A673 (cell line): ENCODE data around the gene VPS8. TPM values are rescaled to one million over a fixed set of nuclear protein-coding genes. Genes with fewer than 3 reads are reported as not detected.
A peak's percentile ranks its signal among the peaks of the same experiment; 100 is the strongest.

Experiments used
- BruUV-seq: library from RNA; stranded (reverse); fragments of 400-500 nt; replicated peaks from 2 replicates; lab custom pipeline; 2021; lab: Mats Ljungman, UMichigan
- CTCF ChIA-PET: fragments of 300-600 bp; sonication (Branson Sonifier 250); formaldehyde crosslinking; loops from one replicate; lab custom pipeline; 2022; ENCODE audit warnings: antibody characterized with exemption; lab: Charles Lee
- POLR2A ChIA-PET: fragments of 300-600 bp; sonication (Branson Sonifier 250); formaldehyde crosslinking; loops from one replicate; lab custom pipeline; 2022; ENCODE audit warnings: antibody characterized with exemption; ENCODE audit not compliant: low non-redundant PET; lab: Charles Lee
- DNase-seq: peaks from one replicate; pipeline ENCODE4 v3.0.0-alpha.2; 2015; ENCODE audit warnings: low spot score
- H3K27ac ChIP-seq: fragments of 200-600 bp; sonication (generic); 2 replicates; pipeline ENCODE4 v1.5.1; 2016; ENCODE audit warnings: mixed run types, low read depth, mild to moderate bottlenecking, mixed read lengths, antibody characterized with exemption, low read length; ENCODE audit not compliant: poor library complexity, severe bottlenecking
- H3K27me3 ChIP-seq: fragments of 200-600 bp; sonication (generic); replicated peaks from 2 replicates; pipeline ENCODE4 v1.6.1; 2017; ENCODE audit warnings: mixed run types, low read depth, mild to moderate bottlenecking, mixed read lengths, antibody characterized with exemption, low read length; ENCODE audit not compliant: insufficient read depth, poor library complexity
- H3K36me3 ChIP-seq: fragments of 200-600 bp; sonication (generic); 2 replicates; pipeline ENCODE4 v1.6.1; 2016; ENCODE audit warnings: mixed run types, mild to moderate bottlenecking, mixed read lengths, antibody characterized with exemption, low read length; ENCODE audit not compliant: insufficient read depth, poor library complexity, severe bottlenecking
- H3K4me1 ChIP-seq: fragments of 200-600 bp; sonication (generic); 2 replicates; pipeline ENCODE4 v1.6.1; 2017; ENCODE audit warnings: mixed run types, mild to moderate bottlenecking, mixed read lengths, antibody characterized with exemption, low read length; ENCODE audit not compliant: insufficient read depth, poor library complexity, severe bottlenecking
- H3K4me3 ChIP-seq: fragments of 200-600 bp; sonication (generic); 2 replicates; pipeline ENCODE4 v1.5.1; 2016; ENCODE audit warnings: low read depth, mixed run types, mild to moderate bottlenecking, mixed read lengths, low read length; ENCODE audit not compliant: poor library complexity, severe bottlenecking
- H3K9me3 ChIP-seq: fragments of 200-600 bp; sonication (generic); 2 replicates; pipeline ENCODE4 v1.6.1; 2016; ENCODE audit warnings: mixed run types, low read depth, mild to moderate bottlenecking, mixed read lengths, antibody characterized with exemption, low read length; ENCODE audit not compliant: poor library complexity, severe bottlenecking
- CTCF ChIP-seq: fragments of 300-800, 200-600 bp; sonication (generic); conservative IDR thresholded peaks from 2 replicates; pipeline ENCODE4 v1.5.1; 2017; ENCODE audit warnings: low read depth, mild to moderate bottlenecking, antibody characterized with exemption, low read length, moderate library complexity, mixed read lengths
- EZH2 ChIP-seq: fragments of 200-600 bp; sonication (generic); IDR thresholded peaks from 2 replicates; pipeline ENCODE4 v1.6.1; 2017; ENCODE audit warnings: borderline replicate concordance, low read depth, mild to moderate bottlenecking, mixed read lengths, antibody characterized with exemption, low read length; ENCODE audit not compliant: poor library complexity, severe bottlenecking
- intact Hi-C: fragments of 100-400 bp; cut with micrococcal nuclease; formaldehyde crosslinking; loops from one replicate; pipeline ENCODE4 v1.10.0; 2022; ENCODE audit not compliant: unreplicated experiment
- total RNA-seq: library from RNA; stranded (reverse); gene quantifications from 2 replicates; pipeline ENCODE4 v1.2.3, GENCODE V29; 2021

VPS8 gene
- total RNA-seq, 1 experiment from 2014 or later = 42.3 TPM

DNA sequence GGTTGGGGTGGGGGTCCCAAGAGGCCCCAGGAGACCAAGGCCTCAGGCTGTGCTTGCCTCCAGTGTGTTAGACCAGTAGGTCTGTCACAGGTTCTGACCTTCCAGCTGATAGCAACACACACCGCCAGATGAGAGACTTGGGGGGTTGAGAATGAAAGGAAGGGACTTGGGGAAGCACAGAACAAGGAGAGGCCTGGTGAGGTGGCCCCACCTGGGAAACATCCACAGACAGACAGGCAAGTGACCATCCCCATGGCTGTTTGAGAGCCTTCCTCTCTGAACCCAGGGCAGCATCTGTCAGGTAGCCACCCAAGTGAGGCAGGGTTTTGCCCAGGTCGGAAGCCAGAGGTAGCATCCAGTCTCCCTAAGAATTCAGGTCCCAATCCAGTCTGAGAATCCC lies 35.0 kb upstream of the VPS8 start:
- no peaks in the 10 kb centered on the region for H3K27me3 ChIP-seq

DNA sequence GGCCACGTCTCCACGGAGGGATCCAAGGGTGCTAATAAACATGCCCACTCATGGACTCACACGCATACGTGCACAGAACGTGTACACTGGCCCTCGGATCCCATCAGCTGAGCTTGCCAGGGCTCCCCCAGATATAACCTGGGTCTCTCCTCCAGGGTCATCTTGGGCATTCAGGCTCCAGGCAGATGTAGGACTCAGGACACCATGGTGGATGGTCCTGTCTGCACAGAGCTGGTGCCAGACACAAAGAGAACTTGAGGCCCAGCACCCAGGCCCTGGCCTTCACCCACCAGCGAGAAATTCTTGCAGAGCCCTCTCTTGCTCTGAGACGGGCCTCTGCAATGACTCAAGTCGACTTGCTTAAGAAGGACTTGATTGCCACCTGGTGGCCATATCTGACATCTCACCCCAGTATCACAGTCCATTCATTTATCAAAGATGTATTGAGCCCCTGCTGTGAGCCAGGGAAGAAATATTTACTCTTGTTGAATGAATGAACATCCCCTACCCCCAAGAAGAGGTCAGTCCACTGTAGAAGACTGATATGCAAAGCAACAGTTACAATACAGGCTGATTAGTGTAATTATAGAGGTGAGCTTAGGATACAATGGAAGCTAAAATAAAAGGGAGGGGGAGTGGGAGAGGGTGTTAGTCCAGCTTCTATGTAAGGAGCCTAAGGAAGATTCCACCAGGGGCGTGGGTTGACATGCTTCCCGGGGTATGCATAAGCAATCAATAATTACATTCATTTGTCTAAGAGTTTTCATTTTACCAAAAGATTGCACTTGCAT lies 34.2 kb upstream of the VPS8 start:
- POLR2A ChIA-PET = interaction anchor here (1.0 kb wide), 1 partner anchor 217 kb away, joined by 3 read pairs; no protein-coding TSS in a partner anchor
- peak; percentile 95 for DNase-seq

More for the DNA sequence above, 35.0 kb upstream of the VPS8 start:
- ChIA-PET POLR2A (interaction anchor here (1.0 kb wide), 1 partner anchor 216 kb away, joined by 3 read pairs; no protein-coding TSS in a partner anchor), CTCF (interaction anchor here (1.7 kb wide), 1 partner anchor 405 kb away, joined by 6 read pairs; no protein-coding TSS in a partner anchor)
- no peaks in the 10 kb centered on the region for H3K9me3 ChIP-seq
- H3K4me1 ChIP-seq = peaks cover 11% of the 10 kb centered on the region
- no peak overlapping the region for H3K27ac ChIP-seq
- intact Hi-C loops = loop anchor here (1.0 to 5.0 kb wide), 2 partner anchors 65 to 216 kb away; partner anchors contain the start of genes EPHB3 and MAGEF1
- no TSS peak for BruUV-seq
- no peak for TF ChIP-seq CTCF
- no peak for TF ChIP-seq EZH2
- DNase-seq = no peak
- no peaks in the 10 kb centered on the region for H3K36me3 ChIP-seq
- H3K4me3 ChIP-seq = no peak overlapping the region

More for the DNA sequence above, 34.2 kb upstream of the VPS8 start:
- peaks cover 11% of the 10 kb centered on the region for H3K4me1 ChIP-seq
- no peak overlapping the region for H3K27ac ChIP-seq
- CTCF ChIA-PET = interaction anchor here (1.1 to 1.7 kb wide), 2 partner anchors 9 to 406 kb away, joined by 3 to 6 read pairs; no protein-coding TSS in a partner anchor
- H3K9me3 ChIP-seq = no peaks in the 10 kb centered on the region
- H3K27me3 ChIP-seq = no peaks in the 10 kb centered on the region
- no peak overlapping the region for H3K4me3 ChIP-seq
- no peaks in the 10 kb centered on the region for H3K36me3 ChIP-seq
- BruUV-seq = no TSS peak
- intact Hi-C loops = loop anchor here (1.0 to 5.0 kb wide), 2 partner anchors 65 to 216 kb away; partner anchors contain the start of genes EPHB3 and MAGEF1
- TF ChIP-seq EZH2 (no peak), CTCF (peak; percentile 81)
